ENCODE results near the gene DCLK3.

- no peak for TF ChIP-seq ZFP3 (CRISPR knock-in tag; IDR thresholded peaks at IDR 0.05)
- no peak for TF ChIP-seq ZNF565 (CRISPR knock-in tag; conservative IDR thresholded peaks at IDR 0.05; ENCODE audit: low read depth)
- no peak for TF ChIP-seq TOX (CRISPR knock-in tag; IDR thresholded peaks at IDR 0.05; ENCODE audit: borderline replicate concordance)
- no peak for TF ChIP-seq PATZ1 (CRISPR knock-in tag; IDR thresholded peaks at IDR 0.05; ENCODE audit: borderline replicate concordance)
- no peak for TF ChIP-seq TSHZ2 (CRISPR knock-in tag; IDR thresholded peaks at IDR 0.05)
Measured at GRCh38 chr3:36777424-36778218, 13.3 kb upstream of the DCLK3 start.
